Colonic mucosa (tissue), 4 donors: ENCODE measurements around the gene SMYD5. TPM values are rescaled to one million over a fixed set of nuclear protein-coding genes. Genes with fewer than 3 reads are reported as not detected.
A peak's percentile ranks its signal among the peaks of the same experiment; 100 is the strongest.

Experiments
- DNase-seq: peaks from one replicate; pipeline ENCODE4 v3.0.0-alpha.2; 2020
- H3K27ac ChIP-seq: fragments of 200-600 bp; one replicate; pipeline ENCODE4 v1.8.0; 2021
- H3K27me3 ChIP-seq: fragments of 200-600 bp; one replicate; pipeline ENCODE4 v1.8.0; 2021
- H3K36me3 ChIP-seq: fragments of 200-600 bp; one replicate; pipeline ENCODE4 v1.8.0; 2021
- H3K4me1 ChIP-seq: fragments of 200-600 bp; one replicate; pipeline ENCODE4 v1.8.0; 2021; ENCODE audit warnings: mild to moderate bottlenecking
- H3K4me3 ChIP-seq: fragments of 200-600 bp; one replicate; pipeline ENCODE4 v1.8.0; 2021
- H3K9ac ChIP-seq, 2 donors: one replicate each; pipeline ENCODE4 v1.7.0; 2013; ENCODE audit warnings: control low read depth in 2 of 2, low read depth in 2 of 2, low read length in 2 of 2
- H3K9me3 ChIP-seq: fragments of 200-600 bp; one replicate; pipeline ENCODE4 v1.8.0; 2021
- intact Hi-C: fragments of 100-400 bp; cut with DNase I; formaldehyde crosslinking; loops from one replicate; pipeline ENCODE4 v1.14.1; 2022
- total RNA-seq, 2 donors: library from RNA; stranded (reverse); fragmentation: NEBNext Ultra II Directional in 1 of 2; extraction: Animal tissue kit (Norgen Biotek cat#: 25700) in 1 of 2; gene quantifications; one replicate each; pipeline ENCODE4 v1.2.1, GENCODE V29; 2021
- TF ChIP-seq, protein P1 (sequence below): fragments of 200-600 bp; IDR thresholded peaks from one replicate; pipeline ENCODE4 v1.8.0; 2022; ENCODE audit warnings: antibody characterized with exemption, mild to moderate bottlenecking
- donor health status: healthy.
- donor health status: DM: no; HTN: no; CAD: no.
- donor health status: DM: no; HTN: no; CAD: no.

Gene SMYD5
- total RNA-seq, 2 donors from 2014 or later, result 9.4 to 18.9 TPM

DNA sequence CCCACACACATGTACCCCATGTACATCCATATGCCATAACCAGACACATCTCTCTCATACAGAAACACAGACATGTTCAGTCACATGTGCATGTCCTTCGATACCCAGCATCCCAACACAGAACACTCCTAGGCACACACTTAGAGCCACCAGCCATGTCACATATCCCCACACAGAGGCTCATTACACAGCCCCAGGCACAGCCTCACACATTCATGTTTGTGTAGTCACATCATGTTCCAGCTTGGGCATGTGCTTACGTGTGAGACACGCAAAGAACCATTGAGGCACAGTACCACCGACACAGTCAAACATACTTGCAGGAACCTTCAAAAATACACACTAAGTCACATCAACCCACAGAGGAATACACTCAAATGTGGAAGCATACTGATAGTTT lies 53.0 kb downstream of the SMYD5 start:
- Histone ChIP-seq H3K27ac (no peak overlapping the region), H3K27me3 (no peaks in the 10 kb centered on the region), H3K4me3 (no peak overlapping the region), H3K9ac (no peak overlapping the region), H3K36me3 (no peaks in the 10 kb centered on the region), H3K9me3 (no peaks in the 10 kb centered on the region), H3K4me1 (peaks cover 4% of the 10 kb centered on the region)
- intact Hi-C loops, result no loop called here
- TF ChIP-seq, protein P1, sequence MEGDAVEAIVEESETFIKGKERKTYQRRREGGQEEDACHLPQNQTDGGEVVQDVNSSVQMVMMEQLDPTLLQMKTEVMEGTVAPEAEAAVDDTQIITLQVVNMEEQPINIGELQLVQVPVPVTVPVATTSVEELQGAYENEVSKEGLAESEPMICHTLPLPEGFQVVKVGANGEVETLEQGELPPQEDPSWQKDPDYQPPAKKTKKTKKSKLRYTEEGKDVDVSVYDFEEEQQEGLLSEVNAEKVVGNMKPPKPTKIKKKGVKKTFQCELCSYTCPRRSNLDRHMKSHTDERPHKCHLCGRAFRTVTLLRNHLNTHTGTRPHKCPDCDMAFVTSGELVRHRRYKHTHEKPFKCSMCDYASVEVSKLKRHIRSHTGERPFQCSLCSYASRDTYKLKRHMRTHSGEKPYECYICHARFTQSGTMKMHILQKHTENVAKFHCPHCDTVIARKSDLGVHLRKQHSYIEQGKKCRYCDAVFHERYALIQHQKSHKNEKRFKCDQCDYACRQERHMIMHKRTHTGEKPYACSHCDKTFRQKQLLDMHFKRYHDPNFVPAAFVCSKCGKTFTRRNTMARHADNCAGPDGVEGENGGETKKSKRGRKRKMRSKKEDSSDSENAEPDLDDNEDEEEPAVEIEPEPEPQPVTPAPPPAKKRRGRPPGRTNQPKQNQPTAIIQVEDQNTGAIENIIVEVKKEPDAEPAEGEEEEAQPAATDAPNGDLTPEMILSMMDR, result no peak
- DNase-seq, result no peak

DNA sequence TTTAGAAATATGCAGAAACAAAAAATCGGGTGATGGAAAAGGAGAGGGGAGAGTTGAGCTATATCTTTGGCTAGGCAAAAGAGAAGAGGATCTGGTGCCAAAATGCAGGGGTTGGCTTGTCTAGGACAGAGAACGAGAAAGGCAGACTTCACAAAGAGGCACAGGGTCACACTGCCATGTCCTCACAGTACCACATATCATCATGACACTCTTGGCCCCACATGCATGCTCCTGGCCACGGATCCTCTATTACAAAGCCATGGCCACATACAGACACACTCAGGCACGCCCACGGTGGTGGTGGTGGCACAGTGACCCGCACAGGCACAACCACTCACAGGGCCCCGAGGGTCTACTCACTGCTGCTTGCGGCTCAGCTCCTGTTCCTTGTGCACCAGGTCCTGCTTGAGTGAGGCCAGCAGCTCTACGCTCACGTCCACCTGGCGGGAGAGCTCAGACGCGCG lies 54.4 kb downstream of the SMYD5 start:
- H3K9me3 ChIP-seq, result no peaks in the 10 kb centered on the region
- TF ChIP-seq, protein P1, result no peak
- peaks cover 4% of the 10 kb centered on the region for H3K4me1 ChIP-seq
- H3K27ac ChIP-seq, result no peak overlapping the region
- intact Hi-C loops, result no loop called here
- H3K36me3 ChIP-seq, result no peaks in the 10 kb centered on the region
- H3K27me3 ChIP-seq, result no peaks in the 10 kb centered on the region
- peak overlapping the region; percentile 37 for H3K4me3 ChIP-seq
- peak; percentile 26 for DNase-seq
- H3K9ac ChIP-seq, result peak overlapping the region in 1 of 2 donors; percentile 60

- Histone ChIP-seq H3K27me3 (no peaks in the 10 kb centered on the region), H3K4me1 (peaks cover 4% of the 10 kb centered on the region), H3K9me3 (no peaks in the 10 kb centered on the region), H3K9ac (peak overlapping the region in 1 of 2 donors; percentile 60), H3K4me3 (peak overlapping the region; percentile 37), H3K27ac (peak overlapping the region; percentile 44), H3K36me3 (no peaks in the 10 kb centered on the region)
- TF ChIP-seq, protein P1, result no peak
- DNase-seq, result peak; percentile 81
- intact Hi-C loops, result no loop called here
Observed at GRCh38 chr2:73268830-73269685, 55.0 kb downstream of the SMYD5 start.

DNA sequence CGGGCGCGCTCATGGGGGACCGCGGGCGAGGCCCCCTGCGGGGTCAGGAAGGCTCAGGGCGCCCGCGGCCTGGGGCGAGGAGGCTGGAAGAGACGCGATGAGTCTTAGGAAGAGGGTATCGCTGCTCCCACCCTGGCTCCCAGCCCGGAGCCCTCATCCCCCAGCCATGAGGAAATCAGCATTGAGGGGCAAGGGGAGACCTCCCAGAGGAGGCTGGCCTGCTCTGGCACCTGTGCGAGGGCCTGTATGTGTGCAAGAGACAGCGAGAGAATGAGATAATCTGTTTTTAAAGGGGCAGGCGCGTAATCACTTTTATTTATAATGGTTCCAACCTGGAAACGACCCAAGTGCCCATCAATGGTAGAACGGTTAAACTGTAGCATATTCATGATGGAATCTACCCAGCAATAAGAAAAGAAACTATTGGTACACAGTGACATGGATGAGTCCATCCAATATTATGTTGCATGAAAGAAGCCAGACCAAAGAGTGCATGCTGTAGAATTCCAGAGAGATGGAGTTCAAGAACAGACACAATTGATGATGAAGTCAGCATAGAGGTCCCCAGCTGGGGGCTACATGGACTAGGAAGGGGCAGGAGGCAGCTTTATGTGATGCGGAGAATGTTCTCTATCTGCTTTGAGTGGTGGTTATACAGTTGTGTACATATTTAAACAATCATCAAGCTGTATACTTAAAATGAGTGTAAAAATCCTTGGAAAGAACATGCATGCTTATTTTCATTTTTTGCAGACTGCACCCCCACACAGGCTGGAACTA lies 55.8 kb downstream of the SMYD5 start:
- Histone ChIP-seq H3K27ac (no peak overlapping the region), H3K36me3 (no peaks in the 10 kb centered on the region), H3K9me3 (no peaks in the 10 kb centered on the region), H3K4me3 (peak overlapping the region; percentile 37), H3K9ac (peak overlapping the region in 1 of 2 donors; percentile 50), H3K27me3 (no peaks in the 10 kb centered on the region), H3K4me1 (peaks cover 4% of the 10 kb centered on the region)
- DNase-seq, result no peak
- TF ChIP-seq, protein P1, result no peak
- intact Hi-C loops, result no loop called here

DNA sequence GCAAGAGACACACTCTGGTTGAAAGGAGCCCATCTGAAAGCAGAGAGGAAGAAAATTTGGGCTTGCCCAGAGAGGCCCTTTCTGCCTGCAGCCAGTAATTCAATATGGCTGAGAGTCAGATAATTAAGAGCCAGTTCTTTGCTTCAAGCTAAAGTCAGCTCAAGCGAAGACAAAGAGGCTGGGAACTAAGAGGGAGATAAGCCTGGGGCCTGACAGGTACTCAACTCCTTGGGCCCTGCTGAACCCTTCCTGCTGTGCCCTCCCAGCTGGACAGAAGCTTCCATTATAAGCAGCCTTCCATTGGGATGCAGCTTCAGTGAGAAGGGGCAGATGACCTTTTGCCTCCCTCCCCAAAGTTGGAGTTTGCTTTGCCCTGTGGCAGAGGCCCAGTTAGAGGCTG lies 58.2 kb downstream of the SMYD5 start:
- Histone ChIP-seq H3K9me3 (no peaks in the 10 kb centered on the region), H3K27me3 (no peaks in the 10 kb centered on the region), H3K36me3 (no peaks in the 10 kb centered on the region), H3K27ac (no peak overlapping the region), H3K9ac (no peak overlapping the region), H3K4me3 (no peak overlapping the region), H3K4me1 (peaks cover 4% of the 10 kb centered on the region)
- intact Hi-C loops, result no loop called here
- TF ChIP-seq, protein P1, result no peak
- DNase-seq, result no peak

Other genes with a start within 250 kb of the SMYD5 start
- gene SFXN5, start 142.5 kb upstream of the SMYD5 start, total RNA-seq, result 10 to 100 TPM; 16.1 to 26.4 TPM
- gene RAB11FIP5, start 101.3 kb upstream of the SMYD5 start, total RNA-seq, result 10 to 100 TPM; 17.8 to 33.7 TPM
- gene NOTO, start 11.7 kb upstream of the SMYD5 start, total RNA-seq, result not detected
- 10 to 100 TPM; 36.2 to 47.5 TPM for gene PRADC1, start 19.0 kb downstream of the SMYD5 start, total RNA-seq
- gene CCT7, start 20.1 kb downstream of the SMYD5 start, total RNA-seq, result 100 to 1,000 TPM; 147 to 353 TPM
- gene FBXO41, start 70.2 kb downstream of the SMYD5 start, total RNA-seq, result 1 to 10 TPM; 2.4 to 2.5 TPM
- not detected for gene EGR4, start 79.3 kb downstream of the SMYD5 start, total RNA-seq
- 10 to 100 TPM; 11.7 to 16.6 TPM for gene ALMS1, start 171.6 kb downstream of the SMYD5 start, total RNA-seq